HG03558 (cell line): Measurements from ENCODE around the gene NFAM1.

Source experiments
- ATAC-seq: cut with Tn5 transposase; IDR thresholded peaks from one replicate; pipeline ENCODE4 v1.9.1; 2021; ENCODE audit warnings: moderate number of reproducible peaks; ENCODE audit not compliant: unreplicated experiment; ENCODE audit errors: extremely low read depth

Gene NFAM1, protein sequence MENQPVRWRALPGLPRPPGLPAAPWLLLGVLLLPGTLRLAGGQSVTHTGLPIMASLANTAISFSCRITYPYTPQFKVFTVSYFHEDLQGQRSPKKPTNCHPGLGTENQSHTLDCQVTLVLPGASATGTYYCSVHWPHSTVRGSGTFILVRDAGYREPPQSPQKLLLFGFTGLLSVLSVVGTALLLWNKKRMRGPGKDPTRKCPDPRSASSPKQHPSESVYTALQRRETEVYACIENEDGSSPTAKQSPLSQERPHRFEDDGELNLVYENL

DNA sequence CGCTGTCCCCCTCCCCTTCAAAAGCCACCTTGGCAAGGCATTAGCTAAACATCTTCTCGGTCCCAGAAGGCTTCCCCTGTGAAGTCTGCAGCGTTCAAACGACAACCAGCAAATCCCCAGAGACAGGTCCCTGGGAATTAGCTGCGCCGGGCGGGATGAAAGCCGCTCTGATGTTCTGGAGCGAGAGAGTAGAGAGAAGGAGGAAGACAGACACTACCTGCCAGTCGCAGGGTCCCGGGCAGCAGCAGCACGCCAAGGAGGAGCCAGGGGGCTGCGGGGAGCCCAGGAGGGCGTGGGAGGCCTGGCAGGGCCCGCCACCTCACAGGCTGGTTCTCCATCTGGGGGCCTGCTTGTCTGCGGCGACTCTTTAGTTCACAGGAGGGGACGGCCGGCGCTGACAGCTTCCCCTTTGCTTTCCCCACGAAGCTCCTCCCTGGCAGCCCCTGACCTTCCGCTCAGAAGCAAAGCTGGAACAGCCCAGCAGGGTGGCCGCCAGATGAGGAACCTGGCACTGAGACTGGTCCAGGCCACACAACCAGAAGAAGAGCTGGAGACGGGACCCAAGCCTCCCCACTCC, at the start of gene NFAM1:
Gene NFAM1 (minus strand): TSS at position 384 of the 577 bp plus-strand sequence. CDS start 46 bp downstream, at position 338.
- ATAC-seq: no peak

DNA sequence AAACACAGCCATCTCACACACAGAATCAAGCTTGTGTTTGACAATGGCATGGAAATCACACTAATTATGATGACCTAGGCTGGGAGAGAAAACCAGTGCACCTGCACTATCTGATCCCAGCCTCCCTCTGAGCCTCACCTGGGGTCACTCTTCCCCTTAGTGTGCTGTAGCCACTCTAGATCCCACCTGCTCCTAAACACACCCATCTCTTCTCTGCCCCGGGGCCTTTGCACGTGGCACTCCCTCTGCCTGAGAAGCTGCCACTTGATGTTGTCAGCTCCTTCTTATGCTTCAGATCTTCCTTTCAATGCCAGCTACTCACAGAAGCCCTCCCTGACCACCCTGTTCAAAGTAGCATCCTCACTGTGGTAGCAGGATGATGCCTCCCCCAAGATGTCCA, 42.9 kb upstream of the NFAM1 start:
- ATAC-seq: no peak

DNA sequence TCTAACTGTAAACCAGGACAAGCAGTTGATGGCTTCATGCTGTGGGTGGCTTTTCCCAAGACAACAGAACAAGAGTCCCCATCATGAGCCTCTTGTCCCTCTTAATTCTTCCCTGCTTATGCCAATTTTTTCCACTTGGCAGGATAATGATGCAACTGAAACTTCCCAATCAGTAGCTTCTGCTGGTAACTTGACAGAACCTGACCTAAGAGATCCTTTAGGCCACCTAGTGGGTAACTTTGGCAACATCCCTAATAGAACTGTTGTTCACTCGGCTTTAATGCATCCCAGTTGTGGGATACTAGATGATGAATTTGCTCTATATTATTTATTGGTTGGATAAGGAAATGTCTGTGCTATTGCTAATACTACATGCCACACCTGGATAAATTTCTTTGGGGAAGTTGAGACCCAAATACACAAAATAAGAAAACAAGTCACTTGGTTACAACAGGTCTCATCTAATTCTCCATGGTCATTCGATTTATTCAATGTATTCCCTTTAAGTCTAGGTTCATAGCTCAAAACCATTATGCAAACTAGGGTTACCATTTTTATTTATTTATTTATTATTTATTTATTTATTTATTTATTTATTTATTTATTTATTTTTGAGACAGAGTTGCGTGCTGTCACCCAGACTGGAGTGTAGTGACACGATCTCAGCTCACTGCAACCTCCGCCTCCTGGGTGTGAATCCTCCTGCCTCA, 41.4 kb upstream of the NFAM1 start:
- no peak for ATAC-seq

DNA sequence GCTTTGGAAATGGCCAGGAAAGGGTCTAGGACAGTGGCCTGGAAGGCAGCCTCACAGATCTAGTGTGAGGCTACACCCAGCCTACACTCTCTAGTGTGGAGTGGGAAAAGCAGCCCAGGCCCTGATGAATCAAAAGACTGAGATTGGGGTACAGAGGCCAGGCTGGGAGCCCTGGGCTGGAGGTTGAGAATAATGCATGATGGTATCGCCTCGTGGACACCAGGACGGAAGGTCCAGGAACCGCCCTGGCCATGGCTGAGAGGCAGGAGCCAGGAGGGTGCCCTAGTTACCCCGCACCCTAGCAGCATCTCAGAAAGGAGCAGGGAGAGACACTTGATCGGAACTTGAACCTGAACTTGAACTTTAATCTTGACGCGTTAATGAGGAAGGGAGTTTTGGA, 40.5 kb upstream of the NFAM1 start:
- ATAC-seq: no peak

DNA sequence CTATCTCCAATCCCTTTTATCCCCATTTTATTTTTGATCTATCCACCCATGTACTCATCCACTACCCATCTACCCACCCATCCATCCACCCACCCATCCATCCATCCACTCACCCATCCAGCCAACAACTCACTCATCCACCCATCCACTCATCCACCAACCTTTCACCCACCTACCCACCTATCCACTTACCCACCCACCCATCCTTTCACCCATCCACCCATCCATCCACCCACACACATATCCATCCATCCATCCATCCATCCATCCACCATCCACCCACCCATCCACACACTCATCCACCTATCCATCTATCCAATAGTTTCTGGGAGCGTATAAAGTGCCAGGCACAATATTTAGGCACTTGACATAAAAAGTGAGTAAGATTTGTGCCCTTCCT, 39.2 kb upstream of the NFAM1 start:
- no peak for ATAC-seq

DNA sequence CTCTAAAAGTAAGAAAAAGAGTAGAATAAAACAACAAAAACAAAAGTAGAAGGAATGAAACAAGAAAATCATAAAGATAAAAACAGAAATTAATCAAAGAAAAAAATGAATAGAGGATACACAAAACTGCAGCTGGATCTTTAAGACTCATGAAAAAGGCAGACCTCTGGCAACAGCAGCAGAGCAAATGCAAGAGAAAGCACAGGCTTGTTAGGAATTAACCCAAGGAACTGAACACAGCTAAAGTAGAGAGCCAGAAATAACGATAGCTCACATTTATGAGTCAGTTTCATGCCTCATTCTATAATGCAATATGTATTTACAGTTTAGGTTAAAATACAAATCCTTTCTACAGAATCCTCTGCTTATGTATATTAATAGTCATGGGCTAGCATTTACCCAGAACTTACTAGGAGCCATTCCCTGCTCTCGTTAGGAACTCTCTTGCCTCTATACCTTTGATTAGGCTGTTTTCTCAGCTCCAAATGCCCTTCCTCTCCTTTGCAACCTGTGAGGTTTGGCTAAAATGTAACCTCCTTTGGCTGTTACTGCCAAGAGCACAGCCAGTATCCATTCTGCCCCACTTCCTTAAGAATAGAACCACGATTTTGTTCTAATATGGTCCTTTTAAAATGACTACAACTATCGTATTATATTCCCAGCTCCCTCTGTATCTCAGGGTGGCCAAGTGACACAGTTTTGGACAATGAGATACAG, 38.3 kb upstream of the NFAM1 start:
- no peak for ATAC-seq

DNA sequence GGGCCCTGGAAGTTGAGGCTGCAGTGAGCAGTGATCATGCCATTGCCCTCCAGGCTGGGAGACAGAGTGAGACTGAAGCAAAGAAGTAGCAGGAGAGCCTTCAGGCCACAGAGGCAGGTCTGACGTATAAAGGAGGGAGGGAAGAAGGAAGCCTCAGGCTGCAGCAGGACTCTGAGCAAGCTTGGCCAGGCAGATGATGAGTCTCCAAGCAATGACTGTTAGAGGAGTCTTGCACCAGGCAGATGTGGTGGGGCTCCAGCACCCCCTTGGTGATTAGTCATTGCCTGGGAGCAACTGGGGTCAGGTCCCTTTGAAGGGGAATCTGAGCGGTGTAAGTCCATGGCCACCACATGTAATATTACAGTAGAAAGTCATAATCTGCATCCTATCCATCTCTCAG, 36.6 kb upstream of the NFAM1 start:
- no peak for ATAC-seq

DNA sequence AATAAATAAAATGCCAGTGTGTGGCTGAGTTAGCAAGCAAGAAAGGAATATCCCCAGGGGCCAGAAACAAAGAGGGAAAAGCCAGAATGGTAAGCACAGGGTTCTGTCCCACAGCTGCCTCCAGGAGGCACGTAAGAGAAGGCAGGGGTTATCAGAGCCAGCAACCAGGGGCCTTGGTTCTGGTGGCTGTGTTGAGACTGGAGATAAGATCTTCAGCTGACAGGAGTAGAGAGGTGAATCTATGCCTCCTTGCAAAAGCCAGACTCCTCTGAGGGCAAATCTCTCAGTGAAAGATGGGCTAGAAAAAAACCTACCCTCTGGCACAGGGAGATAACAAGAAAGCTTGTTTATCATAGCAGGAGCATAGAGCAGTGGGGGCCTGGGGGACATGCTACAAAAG, 29.8 kb upstream of the NFAM1 start:
- no peak for ATAC-seq

DNA sequence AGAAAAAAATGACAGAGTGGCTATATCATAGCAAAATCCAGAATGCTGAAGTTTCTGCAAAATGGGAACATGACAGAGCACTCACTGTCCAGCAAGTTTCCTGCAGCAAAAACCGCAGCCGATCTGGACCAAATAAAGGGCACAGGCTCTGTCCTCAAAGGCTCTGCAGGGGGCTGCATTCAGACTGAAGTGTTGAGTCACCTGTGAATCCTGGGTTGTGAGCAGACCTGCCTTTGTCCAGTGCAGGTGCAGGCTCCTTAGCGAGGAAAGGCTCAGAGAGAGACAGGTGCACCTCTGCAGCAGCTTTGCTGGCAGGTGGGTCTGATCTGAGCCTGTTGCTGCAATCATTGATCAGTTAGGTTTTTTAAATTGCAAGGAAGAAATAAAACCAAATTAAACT, 29.3 kb upstream of the NFAM1 start:
- ATAC-seq: no peak

DNA sequence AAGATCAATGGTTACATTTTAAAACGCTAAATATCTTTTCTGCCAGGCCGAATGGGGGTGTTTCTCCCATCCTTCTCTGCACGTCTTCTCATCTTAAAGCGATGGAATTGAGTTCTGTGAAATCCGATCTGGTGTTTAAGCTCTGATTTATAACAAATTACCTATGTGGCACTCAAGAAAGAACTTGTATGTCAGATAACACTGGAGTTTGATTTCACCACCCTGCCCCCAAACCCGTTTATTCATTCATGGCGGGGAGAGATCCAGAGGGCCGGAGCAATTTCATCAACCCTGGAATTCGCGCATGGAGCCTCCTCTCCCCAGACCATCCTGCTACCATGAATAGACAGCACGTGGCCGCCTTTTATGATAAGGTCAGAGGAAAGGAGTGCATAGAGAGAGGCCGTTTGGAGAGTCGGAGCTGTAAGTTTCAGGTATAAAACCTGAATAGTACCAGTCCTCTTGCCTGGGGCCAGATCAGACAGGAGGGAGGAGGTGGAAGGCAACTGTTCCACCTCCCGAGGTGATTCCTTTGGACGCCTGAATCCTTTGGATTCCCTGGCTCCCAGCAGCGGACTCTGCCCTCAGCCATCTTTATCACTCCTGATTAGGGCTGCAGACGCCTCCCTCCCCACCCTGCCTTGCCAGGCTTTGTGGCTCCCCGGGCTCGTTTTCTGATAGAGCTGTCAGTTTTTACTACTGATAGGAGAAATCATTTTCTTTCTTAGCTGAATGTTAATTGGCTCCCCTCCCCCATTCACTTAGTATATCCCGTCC, 27.3 kb upstream of the NFAM1 start:
- ATAC-seq: no peak

DNA sequence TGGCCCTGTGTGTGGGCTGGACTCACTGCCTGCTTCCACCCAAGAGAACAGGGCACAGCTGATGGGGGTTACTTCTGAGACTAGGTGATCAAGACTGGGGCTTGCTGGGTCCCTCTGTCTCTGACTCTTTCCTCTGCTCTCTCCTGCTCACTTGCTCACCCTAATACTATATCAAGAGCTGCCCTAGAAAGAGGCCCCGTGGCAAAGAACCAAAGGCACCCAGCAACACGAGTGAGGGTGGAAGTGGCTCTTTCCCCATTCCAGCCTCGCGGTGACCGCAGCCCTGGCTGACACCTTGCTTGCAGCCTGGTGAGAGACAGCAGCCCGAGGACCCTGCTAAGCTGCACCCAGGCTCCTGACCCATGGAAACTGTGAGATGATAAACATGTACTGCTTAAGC, 20.7 kb upstream of the NFAM1 start:
- ATAC-seq: no peak

DNA sequence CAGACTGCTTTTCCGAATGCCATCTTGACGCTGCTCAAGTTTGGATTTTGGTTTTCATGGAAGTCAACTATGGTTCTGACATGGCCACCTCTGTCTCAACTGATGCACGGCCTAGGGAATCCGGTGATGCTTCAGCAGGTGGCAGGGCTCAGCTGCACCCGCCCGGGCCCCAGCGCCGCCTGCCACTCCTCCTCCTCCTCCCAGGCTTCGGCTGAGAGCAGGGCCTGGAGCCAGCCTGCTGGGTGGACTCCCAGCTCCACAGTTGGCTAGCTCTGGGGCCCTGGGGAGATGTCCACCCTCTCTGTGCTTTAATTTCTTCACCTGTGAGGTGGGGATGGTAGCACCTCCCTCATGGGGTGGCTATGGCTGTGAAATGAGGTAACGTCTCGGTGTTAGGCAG, 20.3 kb upstream of the NFAM1 start:
- ATAC-seq: no peak

DNA sequence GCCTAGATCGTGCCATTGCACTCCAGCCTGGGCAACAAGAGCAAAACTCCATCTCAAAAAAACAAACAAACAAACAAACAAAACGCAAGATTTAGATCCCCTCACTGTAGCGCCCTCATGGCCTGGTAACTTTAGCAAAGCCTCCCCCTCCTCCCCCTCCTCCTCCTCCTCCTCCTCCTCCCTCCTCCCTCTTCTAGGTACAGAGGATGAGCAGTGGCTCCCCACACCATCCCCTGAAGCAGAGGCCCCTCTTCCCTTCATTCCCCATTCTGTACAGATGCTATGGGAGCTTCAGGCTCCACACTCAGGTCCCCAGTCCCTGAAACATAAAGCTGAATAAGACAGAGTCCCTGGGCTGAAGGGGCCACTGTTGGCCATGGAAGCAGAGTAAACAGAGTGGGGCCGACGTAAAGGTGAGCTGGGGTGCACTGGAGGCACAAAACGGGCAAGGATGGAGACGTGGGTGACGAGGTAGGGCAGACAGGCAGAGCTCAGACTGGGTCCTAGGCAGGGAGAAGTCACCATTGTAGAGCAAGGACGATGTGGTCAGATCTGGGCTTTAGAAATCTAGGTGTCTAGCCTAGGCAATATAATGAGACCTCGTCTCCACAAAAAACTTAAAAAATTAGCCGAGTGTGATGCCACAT, 19.4 kb upstream of the NFAM1 start:
- ATAC-seq: no peak

DNA sequence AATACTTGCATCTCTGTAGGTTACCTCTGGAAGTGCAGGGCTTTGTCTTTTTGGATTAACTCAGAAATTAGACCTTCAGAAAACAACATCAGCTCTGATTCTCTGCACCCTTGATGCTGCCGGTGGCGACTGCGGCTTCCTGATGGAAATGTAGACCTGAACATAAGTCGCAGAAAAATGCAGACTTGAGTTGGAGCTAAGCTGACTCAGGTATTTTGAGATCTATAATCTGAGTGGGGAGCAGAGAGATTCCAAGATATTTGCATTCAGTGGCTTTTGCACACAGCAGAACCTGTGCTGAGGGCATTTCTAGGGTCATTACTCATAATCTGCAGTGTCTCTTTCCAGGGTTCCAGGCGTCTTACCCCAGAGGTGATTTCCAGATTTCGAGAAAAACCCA, 18.7 kb upstream of the NFAM1 start:
- no peak for ATAC-seq

DNA sequence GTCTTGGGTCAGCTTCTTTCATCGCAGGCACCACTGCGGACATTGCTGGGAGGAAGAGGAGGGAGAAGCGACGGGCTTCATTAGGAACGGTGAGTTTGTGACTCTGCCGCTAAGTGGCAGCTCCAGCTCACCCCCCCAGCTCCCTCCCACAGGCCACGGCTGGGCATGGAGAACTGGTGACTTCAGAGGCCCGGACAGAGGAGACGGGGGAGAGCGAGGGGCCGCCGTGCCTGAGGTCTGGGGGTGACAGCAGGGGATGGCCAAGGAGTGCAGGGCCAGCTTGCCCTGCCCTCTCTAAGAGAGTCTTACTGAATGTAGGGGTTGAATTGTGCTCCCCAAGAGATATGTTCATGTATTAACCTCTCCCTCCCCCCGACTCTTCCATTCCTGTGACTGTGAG, 13.9 kb upstream of the NFAM1 start:
- ATAC-seq: no peak

DNA sequence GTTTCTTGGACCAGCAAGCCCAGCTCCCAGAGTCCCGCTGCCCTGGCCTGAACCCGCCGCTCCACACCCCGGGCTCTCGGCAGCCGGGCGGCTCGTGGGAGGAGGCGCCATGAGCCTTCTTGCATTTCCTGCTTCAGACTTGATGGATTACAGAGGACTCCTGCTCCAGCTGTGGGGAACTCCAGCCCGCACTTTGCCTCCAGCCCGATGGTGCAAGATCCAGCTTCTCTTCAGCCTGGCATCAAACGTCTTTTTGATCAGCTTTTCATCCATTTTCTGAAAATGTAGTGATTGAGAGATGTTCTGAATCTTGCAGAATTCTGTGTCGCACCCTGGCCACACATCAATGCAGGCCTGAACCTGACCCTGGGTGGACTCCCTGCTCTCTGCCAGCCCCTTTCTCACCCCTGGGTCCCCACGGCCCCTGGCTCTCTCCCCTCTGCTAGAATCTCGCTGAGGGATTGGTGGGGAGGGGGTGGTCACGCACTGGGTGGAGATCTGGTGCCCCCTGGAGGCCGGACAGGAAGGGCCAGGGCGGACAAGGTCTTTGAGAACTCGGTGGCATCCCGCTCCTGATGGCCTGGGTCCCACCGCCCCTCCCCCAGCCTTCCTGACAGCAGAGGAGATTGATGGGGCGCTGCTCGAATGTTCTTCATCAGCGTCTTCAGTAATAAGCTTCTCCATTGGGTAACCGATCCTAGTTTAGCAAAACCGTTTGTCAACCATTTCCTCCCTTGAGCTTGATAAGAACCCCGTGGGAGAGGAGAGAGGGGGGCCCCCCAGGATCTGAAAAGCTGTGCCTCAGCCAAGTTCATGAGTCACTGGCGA, 12.1 kb upstream of the NFAM1 start:
- no peak for ATAC-seq

DNA sequence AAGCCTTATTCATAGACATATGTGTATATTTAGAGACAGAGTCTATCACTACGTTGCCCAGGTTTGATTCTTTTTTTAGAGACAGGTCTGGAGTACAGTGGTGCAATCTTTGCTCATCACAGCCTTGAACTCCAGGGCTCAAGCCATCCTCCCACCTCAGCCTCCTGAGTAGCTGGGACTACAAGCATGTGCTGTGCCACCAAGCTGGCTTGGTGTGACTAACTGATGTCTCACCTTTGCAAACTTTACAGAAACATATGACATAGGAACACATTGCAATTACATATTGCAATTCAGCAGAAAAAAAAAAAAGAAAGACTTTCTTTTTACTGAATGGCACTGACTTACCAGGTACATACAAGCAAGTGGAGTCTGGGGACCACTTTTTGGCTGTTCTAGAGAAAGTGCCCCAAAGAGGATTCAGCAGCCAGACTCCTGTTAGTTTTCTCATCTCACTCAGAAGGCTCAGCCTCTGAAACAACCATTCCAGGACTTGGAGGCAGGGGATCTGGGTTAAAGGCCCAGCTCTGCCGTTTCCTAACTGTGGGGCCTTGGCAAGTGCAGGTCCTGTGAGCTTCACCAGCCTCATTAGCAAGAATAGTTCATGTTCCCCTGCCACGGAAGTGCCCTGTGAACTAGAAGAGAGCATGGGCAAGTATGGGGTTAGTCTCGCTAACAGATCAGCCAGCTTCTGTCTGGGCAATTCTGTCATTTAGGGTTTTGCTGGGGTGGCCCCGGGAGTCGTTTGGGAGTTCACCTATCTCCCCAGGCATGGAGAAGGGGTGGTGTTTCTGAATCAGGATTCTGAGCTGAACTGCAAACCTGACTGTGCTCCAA, 11.3 kb upstream of the NFAM1 start:
- no peak for ATAC-seq

DNA sequence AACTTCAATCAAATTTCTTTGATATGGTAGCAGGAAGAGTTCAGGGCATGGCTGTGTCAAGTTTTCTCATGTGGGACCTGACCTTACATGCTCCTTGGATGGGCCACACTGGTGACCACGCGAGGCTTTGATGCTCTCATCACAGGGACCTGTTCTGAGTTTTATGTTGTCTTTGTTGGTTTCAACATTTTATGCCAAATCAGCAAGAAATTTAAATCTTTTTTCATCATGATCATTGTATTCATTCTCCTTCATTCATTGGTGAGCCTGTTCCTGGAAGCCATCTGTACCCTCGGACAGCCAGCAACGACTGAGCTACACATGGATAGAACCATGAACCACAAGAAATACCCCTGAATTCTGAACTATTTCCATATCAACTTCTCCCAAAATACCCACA, 10.5 kb upstream of the NFAM1 start:
- no peak for ATAC-seq
